Lower leg skin (tissue), 4 donors: ENCODE results near the gene IGF2. TPM values are rescaled to one million over a fixed set of nuclear protein-coding genes. Genes with fewer than 3 reads are reported as not detected.

Experiments
- DNase-seq, 2 donors: peaks; one replicate each; pipeline ENCODE4 v3.0.0-alpha.2; 2019; ENCODE audit warnings: low spot score in 2 of 2
- H3K4me3 ChIP-seq: fragments of 200-600 bp; sonication (generic); 2 replicates; pipeline ENCODE4 v1.5.1; 2017; ENCODE audit warnings: mild to moderate bottlenecking, low read depth; ENCODE audit not compliant: poor library complexity, severe bottlenecking
- POLR2A ChIP-seq, 2 donors: fragments of 450-650 bp; IDR thresholded peaks; one replicate each; pipeline ENCODE4 v1.6.1; 2016 to 2017; ENCODE audit warnings: antibody characterized with exemption in 2 of 2, mild to moderate bottlenecking in 1 of 2, moderate library complexity in 1 of 2
- WGBS, 2 donors: methylation state at CpG; one replicate each; pipeline ENCODE4 v1.1.5; 2018; 5-methylcytosine and 5-hydroxymethylcytosine counted together
- intact Hi-C: fragments of 100-400 bp; cut with DNase I; formaldehyde crosslinking; loops from one replicate; pipeline ENCODE4 v1.15.0; 2023; ENCODE audit warnings: low total_unique reads
- total RNA-seq, 4 donors: library from RNA; depleted of rRNA; stranded (reverse); fragments of >200 nt; gene quantifications; one replicate each; pipeline ENCODE4 v1.1.0, GENCODE V29; 2016
- TF ChIP-seq, protein P1 (sequence below), 3 donors: fragments of 450-650 bp; IDR thresholded peaks; one replicate each; pipeline ENCODE4 v1.5.1; 2016; ENCODE audit warnings: antibody characterized with exemption in 3 of 3, mild to moderate bottlenecking in 3 of 3, moderate library complexity in 2 of 3

IGF2 gene
- total RNA-seq, 4 donors from 2014 or later, result 4.5 to 14.7 (median 6.0) TPM

DNA sequence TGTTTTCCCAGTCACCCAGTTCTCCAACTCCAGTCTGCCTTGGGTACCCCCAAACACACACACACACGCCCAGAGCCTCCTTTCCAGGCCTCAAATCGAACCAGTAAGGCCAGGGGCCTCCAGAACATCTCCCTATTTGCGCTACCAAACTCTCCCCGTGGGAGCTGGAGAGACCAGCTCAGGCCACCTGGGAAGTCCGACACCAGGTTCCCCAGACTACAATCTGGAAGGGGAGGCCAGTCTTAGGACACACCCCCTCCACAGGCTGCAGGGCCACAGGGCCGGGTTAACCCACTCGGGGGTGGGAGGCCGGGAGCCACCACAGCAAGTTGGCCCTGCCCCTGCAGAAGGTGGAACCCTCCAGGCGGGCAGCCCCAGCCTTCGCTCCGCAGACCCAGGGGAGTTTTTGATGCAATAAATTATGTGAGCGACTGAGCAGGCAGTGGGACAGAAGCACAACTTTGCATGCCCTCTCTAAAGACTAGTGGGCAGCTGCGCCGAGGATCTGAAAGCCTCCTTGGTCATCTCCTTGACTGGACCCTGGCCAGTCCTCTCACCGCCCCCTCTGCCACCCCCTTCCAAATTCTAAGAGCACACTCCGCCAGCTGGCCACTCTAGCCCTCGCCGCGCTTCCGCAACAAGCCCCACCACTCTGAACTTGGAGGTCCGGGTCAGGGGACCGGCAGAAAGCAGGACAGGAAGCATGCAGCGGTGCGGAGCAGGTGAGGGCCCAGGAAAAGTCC is 2.8 kb downstream of the IGF2 start:
- TF ChIP-seq, protein P1, sequence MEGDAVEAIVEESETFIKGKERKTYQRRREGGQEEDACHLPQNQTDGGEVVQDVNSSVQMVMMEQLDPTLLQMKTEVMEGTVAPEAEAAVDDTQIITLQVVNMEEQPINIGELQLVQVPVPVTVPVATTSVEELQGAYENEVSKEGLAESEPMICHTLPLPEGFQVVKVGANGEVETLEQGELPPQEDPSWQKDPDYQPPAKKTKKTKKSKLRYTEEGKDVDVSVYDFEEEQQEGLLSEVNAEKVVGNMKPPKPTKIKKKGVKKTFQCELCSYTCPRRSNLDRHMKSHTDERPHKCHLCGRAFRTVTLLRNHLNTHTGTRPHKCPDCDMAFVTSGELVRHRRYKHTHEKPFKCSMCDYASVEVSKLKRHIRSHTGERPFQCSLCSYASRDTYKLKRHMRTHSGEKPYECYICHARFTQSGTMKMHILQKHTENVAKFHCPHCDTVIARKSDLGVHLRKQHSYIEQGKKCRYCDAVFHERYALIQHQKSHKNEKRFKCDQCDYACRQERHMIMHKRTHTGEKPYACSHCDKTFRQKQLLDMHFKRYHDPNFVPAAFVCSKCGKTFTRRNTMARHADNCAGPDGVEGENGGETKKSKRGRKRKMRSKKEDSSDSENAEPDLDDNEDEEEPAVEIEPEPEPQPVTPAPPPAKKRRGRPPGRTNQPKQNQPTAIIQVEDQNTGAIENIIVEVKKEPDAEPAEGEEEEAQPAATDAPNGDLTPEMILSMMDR (IDR thresholded peaks at IDR 0.05), result no peak
- TF ChIP-seq POLR2A (IDR thresholded peaks at IDR 0.05), result no peak
- DNase-seq, result no peak
- intact Hi-C loops, result no loop called here
- 38 to 54% methylated on average over 21 to 22 of the region's 24 CpGs for WGBS, 2 donors
- H3K4me3 ChIP-seq, result no peak overlapping the region

DNA sequence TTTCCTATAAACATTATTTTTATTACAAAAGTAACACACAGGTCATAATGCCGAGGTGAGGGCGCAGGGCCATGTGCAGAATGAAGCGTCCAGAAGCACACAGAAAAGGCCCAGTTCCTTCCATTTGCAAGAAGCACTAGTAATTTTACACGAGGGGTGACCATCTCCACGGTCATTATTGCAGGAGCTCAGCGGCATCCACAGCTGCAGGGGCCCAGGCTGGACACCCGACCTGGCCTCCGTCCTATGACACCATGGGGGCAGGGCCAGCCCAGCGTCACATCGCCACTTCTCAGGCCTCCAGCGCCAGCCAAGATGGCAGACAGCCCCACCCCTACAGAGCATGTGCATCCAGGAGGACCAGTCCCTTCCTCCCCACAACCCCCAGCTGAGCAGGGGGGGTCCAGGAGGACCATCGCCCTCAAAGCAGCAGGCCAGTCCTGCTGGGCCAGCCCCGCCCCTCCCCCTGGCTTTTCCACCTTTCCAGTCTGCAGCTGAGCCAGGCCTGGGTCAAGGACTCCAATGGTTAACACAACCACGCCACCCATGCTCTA is 3.5 kb downstream of the IGF2 start:
- intact Hi-C loops, result no loop called here
- H3K4me3 ChIP-seq, result no peak overlapping the region
- WGBS, 2 donors, result 77 to 86% methylated on average over 10 to 14 of the region's 14 CpGs
- DNase-seq, result no peak
- no peak for TF ChIP-seq POLR2A (IDR thresholded peaks at IDR 0.05)
- TF ChIP-seq, protein P1 (IDR thresholded peaks at IDR 0.05), result no peak

DNA sequence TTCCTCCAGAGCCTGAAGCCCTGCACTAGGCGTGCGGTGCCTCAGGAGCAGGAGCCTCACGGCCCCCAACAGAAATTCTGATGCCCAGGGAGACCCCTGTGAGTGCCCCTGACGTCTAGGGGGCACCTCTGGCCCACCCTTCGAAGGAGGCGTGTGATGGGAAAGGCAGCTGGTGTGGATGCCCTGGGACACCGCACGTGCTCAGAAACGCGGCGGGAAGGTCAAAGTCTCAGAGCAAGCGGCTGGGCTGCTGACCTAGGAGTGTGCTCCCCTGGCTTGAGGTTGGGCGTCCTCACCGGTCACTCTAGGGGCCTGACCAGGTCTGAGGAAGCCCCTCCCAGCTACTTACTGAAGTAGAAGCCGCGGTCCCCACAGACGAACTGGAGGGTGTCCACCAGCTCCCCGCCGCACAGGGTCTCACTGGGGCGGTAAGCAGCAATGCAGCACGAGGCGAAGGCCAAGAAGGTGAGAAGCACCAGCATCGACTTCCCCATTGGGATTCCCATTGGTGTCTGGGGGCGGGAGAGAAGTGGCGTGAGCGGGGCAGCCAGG is 4.1 kb downstream of the IGF2 start:
- no peak for DNase-seq
- H3K4me3 ChIP-seq, result no peak overlapping the region
- TF ChIP-seq, protein P1 (IDR thresholded peaks at IDR 0.05), result no peak
- TF ChIP-seq POLR2A (IDR thresholded peaks at IDR 0.05), result no peak
- WGBS, 2 donors, result 85 to 86% methylated on average over 25 to 26 of the region's 26 CpGs
- intact Hi-C loops, result no loop called here

DNA sequence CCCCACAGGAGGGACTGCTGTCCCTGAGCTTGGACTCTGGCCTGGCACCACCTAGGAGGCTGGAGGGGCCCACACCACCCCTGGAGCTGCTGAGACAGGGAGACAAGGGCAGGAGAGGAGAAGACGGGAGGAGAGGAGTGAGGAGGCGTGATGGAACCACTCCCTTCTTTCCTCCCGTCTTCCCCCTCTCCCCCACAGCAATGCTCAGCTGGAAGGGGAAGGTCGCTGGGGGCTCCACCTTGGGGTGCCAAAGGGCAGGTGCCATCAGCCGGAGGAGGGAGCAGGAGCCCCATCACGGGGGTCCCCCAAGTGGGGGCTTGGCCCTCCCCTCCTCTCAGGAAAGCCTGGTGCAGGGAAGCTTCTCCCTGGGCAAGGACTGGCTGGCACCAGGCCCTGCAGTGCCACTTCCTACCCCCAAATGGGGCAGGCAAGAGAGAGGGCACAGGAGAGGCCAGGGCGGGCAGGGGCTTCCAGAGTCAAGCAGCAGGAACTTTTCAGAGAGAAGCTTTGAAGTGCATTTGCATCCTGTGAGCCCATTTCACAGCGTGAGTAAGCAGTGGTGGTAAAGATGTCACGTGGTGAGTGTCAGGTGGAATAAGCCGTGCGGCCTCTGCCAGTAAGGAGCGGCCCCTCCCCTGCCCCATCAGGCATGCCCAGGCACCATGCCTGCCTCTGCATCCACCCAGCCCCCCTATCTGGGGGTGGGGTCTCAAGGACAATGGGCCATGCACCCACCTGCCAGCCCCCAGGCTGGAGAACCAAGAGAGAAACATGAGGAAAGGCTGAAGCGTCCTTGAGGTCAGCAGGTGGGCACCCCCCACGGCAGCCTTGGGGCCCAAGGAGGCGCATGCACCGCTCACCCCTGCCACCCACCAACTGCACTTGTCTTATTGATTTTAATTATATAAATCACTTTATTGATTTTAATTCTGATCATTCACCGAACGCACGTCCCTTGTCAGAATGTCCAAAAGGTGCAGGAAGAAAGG is 4.9 kb downstream of the IGF2 start:
- no peak overlapping the region for H3K4me3 ChIP-seq
- intact Hi-C loops, result no loop called here
- WGBS, 2 donors, result 60 to 61% methylated on average over 19 of the region's 19 CpGs
- TF ChIP-seq, protein P1 (IDR thresholded peaks at IDR 0.05), result no peak
- TF ChIP-seq POLR2A (IDR thresholded peaks at IDR 0.05), result no peak
- no peak for DNase-seq

DNA sequence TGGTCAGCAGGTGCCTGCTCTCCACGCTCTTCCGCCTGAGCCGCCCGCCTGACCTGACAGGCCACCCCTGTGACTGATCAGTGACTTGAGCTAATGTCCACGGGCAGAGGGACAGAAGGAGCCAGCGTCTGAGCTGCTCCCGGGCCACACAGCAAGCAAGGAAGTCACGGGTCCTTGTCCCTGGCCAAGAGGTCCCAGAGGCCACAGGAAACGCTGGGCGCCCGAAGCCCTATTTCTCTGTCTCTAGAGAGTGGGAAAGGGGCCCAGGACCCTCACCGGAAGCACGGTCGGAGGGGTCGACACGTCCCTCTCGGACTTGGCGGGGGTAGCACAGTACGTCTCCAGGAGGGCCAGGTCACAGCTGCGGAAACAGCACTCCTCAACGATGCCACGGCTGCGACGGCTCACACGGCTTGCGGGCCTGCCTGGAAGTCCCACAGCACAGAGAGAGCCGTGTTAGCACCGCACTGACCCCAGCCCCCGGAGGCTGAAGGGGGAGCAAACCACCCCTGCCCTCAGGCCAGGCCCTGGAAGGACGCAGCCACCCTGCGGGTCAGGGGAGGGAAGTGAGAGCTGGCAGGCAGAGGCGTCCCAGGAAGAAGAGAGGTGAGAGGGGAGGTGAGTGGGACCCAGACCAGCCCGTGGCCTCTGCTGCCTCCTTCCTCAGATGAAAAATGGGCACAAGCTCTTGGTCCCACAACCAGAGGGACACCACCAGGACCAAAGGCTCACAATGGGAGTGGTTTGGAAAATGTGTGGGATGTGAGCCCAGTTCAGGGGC is 5.8 kb downstream of the IGF2 start:
- H3K4me3 ChIP-seq, result no peak overlapping the region
- intact Hi-C loops, result no loop called here
- no peak for DNase-seq
- WGBS, 2 donors, result 50 to 56% methylated on average over 25 to 31 of the region's 33 CpGs
- TF ChIP-seq, protein P1 (IDR thresholded peaks at IDR 0.05), result no peak
- TF ChIP-seq POLR2A (IDR thresholded peaks at IDR 0.05), result no peak
